ENCODE results near the gene CREB3L1. TPM values are rescaled to one million over a fixed set of nuclear protein-coding genes. Genes with fewer than 3 reads are reported as not detected.

CREB3L1 gene
- total and polyA plus RNA-seq, 2 of the 13 experiments (the other 11 are each of a cell fraction or from before 2014, with no cell fraction given) = not detected

GRCh38 chr11:46308631-46309419 lies 31.4 kb downstream of the CREB3L1 start (continued):
- 0 out of 2 replicates have a peak, but pooled peaks have one; percentile 27 for TF ChIP-seq TARDBP (CRISPR knock-in tag; IDR thresholded peaks at IDR 0.05)
- TF ChIP-seq TERF1 (CRISPR knock-in tag; IDR thresholded peaks at IDR 0.05) = no peak
- no peak for TF ChIP-seq ZNF770 (CRISPR knock-in tag; IDR thresholded peaks at IDR 0.05)
- TF ChIP-seq ZSCAN12 (CRISPR knock-in tag; IDR thresholded peaks at IDR 0.05) = no peak
- no peak for TF ChIP-seq ZNF607 (CRISPR knock-in tag; IDR thresholded peaks at IDR 0.05; ENCODE audit: borderline replicate concordance)
- 0 out of 2 replicates have a peak, but pooled peaks have one; percentile 13 for TF ChIP-seq GATAD2A (CRISPR knock-in tag; IDR thresholded peaks at IDR 0.05)
- TF ChIP-seq MAFK (conservative IDR thresholded peaks at IDR 0.05 in 1 of 2, IDR thresholded peaks at IDR 0.05 in 1 of 2; ENCODE audit: low read length in 2 of 2) = no peak
- TF ChIP-seq RAD21 (CRISPR knock-in tag; IDR thresholded peaks at IDR 0.05) = peak; percentile 72
- TF ChIP-seq HNRNPK (IDR thresholded peaks at IDR 0.05; ENCODE audit: low read depth, low read length, poor library complexity, severe bottlenecking) = no peak
- TF ChIP-seq SP1 (IDR thresholded peaks at IDR 0.05) = no peak
- TF ChIP-seq SP1 (CRISPR knock-in tag; IDR thresholded peaks at IDR 0.05) = no peak
- no peak for TF ChIP-seq ETS1 (CRISPR knock-in tag; IDR thresholded peaks at IDR 0.05)
- TF ChIP-seq TFDP1 (CRISPR knock-in tag; IDR thresholded peaks at IDR 0.05; ENCODE audit: borderline replicate concordance) = no peak
- TF ChIP-seq ZNF501 (CRISPR knock-in tag; IDR thresholded peaks at IDR 0.05) = no peak
- TF ChIP-seq RFXAP (CRISPR knock-in tag; IDR thresholded peaks at IDR 0.05; ENCODE audit: borderline replicate concordance) = no peak
- peak; percentile 47; the same call in 1 of the 2 replicates for TF ChIP-seq MYC (CRISPR knock-in tag; IDR thresholded peaks at IDR 0.05; ENCODE audit: borderline replicate concordance)
- no peak; the same call in 1 of the 2 replicates for TF ChIP-seq ZMYM4 (CRISPR knock-in tag; IDR thresholded peaks at IDR 0.05)
- peak; percentile 54; the same call in 1 of the 2 replicates for TF ChIP-seq KDM2A (CRISPR knock-in tag; IDR thresholded peaks at IDR 0.05; ENCODE audit: borderline replicate concordance, low read depth)
- 0 out of 2 replicates have a peak, but pooled peaks have one; percentile 10 for TF ChIP-seq BCL6 (CRISPR knock-in tag; IDR thresholded peaks at IDR 0.05)
- TF ChIP-seq FOSL2 (CRISPR knock-in tag; IDR thresholded peaks at IDR 0.05) = peak; percentile 18; the same call in 1 of the 2 replicates
- no peak for TF ChIP-seq ZNF33A (CRISPR knock-in tag; IDR thresholded peaks at IDR 0.05; ENCODE audit: borderline replicate concordance)
- peak; percentile 90 for TF ChIP-seq STAG1 (CRISPR knock-in tag; IDR thresholded peaks at IDR 0.05)
- TF ChIP-seq HOXA5 (CRISPR knock-in tag; IDR thresholded peaks at IDR 0.05) = no peak
- TF ChIP-seq PITX1 (CRISPR knock-in tag; IDR thresholded peaks at IDR 0.05) = peak; percentile 26; the same call in 1 of the 2 replicates
- TF ChIP-seq MAX (IDR thresholded peaks at IDR 0.05) = peak; percentile 25; the same call in 1 of the 2 replicates
